H1 (cell line): Measurements from ENCODE around the gene AIRE. TPM values are rescaled to one million over a fixed set of nuclear protein-coding genes. Genes with fewer than 3 reads are reported as not detected.

ENCODE experiments used
- CTCF ChIA-PET: fragments of 300-600 bp; sonication (Branson Sonifier 250); formaldehyde crosslinking; loops from one replicate; lab custom pipeline; 2021; ENCODE audit not compliant: partially characterized antibody; lab: Charles Lee
- POLR2A ChIA-PET: fragments of 300-600 bp; sonication (Branson Sonifier 250); formaldehyde crosslinking; loops from one replicate; lab custom pipeline; 2021; ENCODE audit warnings: inconsistent platforms; ENCODE audit not compliant: partially characterized antibody; lab: Charles Lee
- DNase-seq, 2 experiments: peaks; one replicate each; pipeline versions ENCODE4 v3.0.0 to v3.0.0-alpha.2; 2010 to 2022; ENCODE audit warnings: low spot score in 2 of 2, low read depth in 1 of 2, mixed read lengths in 1 of 2
- FAIRE-seq: peaks from 2 replicates; lab custom pipeline; 2011; peaks lifted over from hg19 to GRCh38; lab: Jason Lieb, UNC
- H2AFZ ChIP-seq: 2 replicates; pipeline ENCODE4 v1.8.1; 2012; ENCODE audit warnings: low read length, inconsistent platforms
- H2AK5ac ChIP-seq: 2 replicates; pipeline ENCODE4 v1.6.1; 2013; ENCODE audit warnings: low read depth, low read length
- H2BK120ac ChIP-seq: replicated peaks from 2 replicates; pipeline ENCODE3; 2013; ENCODE audit warnings: low read depth, low read length, inconsistent platforms
- H2BK12ac ChIP-seq: 2 replicates; pipeline ENCODE4 v1.6.1; 2013; ENCODE audit warnings: low read depth, low read length
- H2BK15ac ChIP-seq: 2 replicates; pipeline ENCODE4 v1.6.1; 2013; ENCODE audit warnings: low read length
- H2BK20ac ChIP-seq: 2 replicates; pipeline ENCODE4 v1.6.1; 2013; ENCODE audit warnings: low read length
- H2BK5ac ChIP-seq: 2 replicates; pipeline ENCODE4 v1.6.1; 2013; ENCODE audit warnings: low read depth, low read length
- H3K14ac ChIP-seq: 2 replicates; pipeline ENCODE4 v1.6.1; 2013; ENCODE audit warnings: inconsistent platforms; ENCODE audit not compliant: insufficient read length
- H3K18ac ChIP-seq: 2 replicates; pipeline ENCODE4 v1.6.1; 2013; ENCODE audit warnings: low read length; ENCODE audit errors: extremely low read depth
- H3K23ac ChIP-seq: 2 replicates; pipeline ENCODE4 v1.6.1; 2013; ENCODE audit warnings: inconsistent platforms; ENCODE audit not compliant: insufficient read length
- H3K23me2 ChIP-seq: 2 replicates; pipeline ENCODE4 v1.6.1; 2013; ENCODE audit warnings: low read depth, low read length
- H3K27ac ChIP-seq: 2 replicates; pipeline ENCODE4 v1.6.1; 2011; ENCODE audit warnings: low read depth, low read length, inconsistent platforms
- H3K27me3 ChIP-seq, 4 experiments: replicated peaks in 1 of 4; 1 replicate in 1 of 4; 2 replicates in 3 of 4; pipeline versions ENCODE4 v1.6.1 to v1.8.1; 2011 to 2013; ENCODE audit warnings: low read length in 3 of 4, mild to moderate bottlenecking in 3 of 4, inconsistent platforms in 2 of 4, mixed read lengths in 2 of 4, moderate library complexity in 1 of 4; ENCODE audit not compliant: control insufficient read depth in 3 of 4, insufficient read depth in 3 of 4; ENCODE audit errors: extremely low read depth in 1 of 4
- H3K36me3 ChIP-seq, 4 experiments: 2 replicates each; pipeline versions ENCODE4 v1.6.1 to v1.8.1; 2011 to 2013; ENCODE audit warnings: mild to moderate bottlenecking in 4 of 4, low read length in 3 of 4, moderate library complexity in 2 of 4, control low read depth in 1 of 4, inconsistent platforms in 1 of 4; ENCODE audit not compliant: insufficient read depth in 4 of 4, control insufficient read depth in 2 of 4
- H3K4ac ChIP-seq: replicated peaks from 2 replicates; pipeline ENCODE3; 2013; ENCODE audit warnings: low read length, low read depth, mixed read lengths, inconsistent platforms; ENCODE audit not compliant: insufficient read length
- H3K4me1 ChIP-seq, 4 experiments: replicated peaks in 1 of 4; 1 replicate in 1 of 4; 2 replicates in 3 of 4; pipeline versions ENCODE4 v1.6.1 to v1.8.1; 2011 to 2013; ENCODE audit warnings: low read length in 3 of 4, inconsistent platforms in 2 of 4, mixed read lengths in 1 of 4; ENCODE audit not compliant: insufficient read depth in 4 of 4, control insufficient read depth in 3 of 4
- H3K4me2 ChIP-seq, 2 experiments: 2 replicates each; pipeline versions ENCODE4 v1.6.1 to v1.8.1; 2011 to 2013; ENCODE audit warnings: low read depth in 2 of 2, low read length in 2 of 2, control low read depth in 1 of 2, inconsistent platforms in 1 of 2, mild to moderate bottlenecking in 1 of 2; ENCODE audit not compliant: insufficient read depth in 1 of 2
- H3K4me3 ChIP-seq, 4 experiments: fragments of 200-600, 300-600 bp in 1 of 4; sonication (generic), shearing (Covaris generic), sonication (Bioruptor Twin) in 1 of 4; 2 replicates each; pipeline versions ENCODE4 v1.5.1 to v1.8.1; 2011 to 2016; ENCODE audit warnings: low read length in 4 of 4, low read depth in 3 of 4, control low read depth in 2 of 4, inconsistent platforms in 2 of 4, mild to moderate bottlenecking in 2 of 4, mixed read lengths in 1 of 4, moderate library complexity in 1 of 4; ENCODE audit not compliant: insufficient read depth in 2 of 4; ENCODE audit errors: extremely low read depth in 1 of 4
- H3K56ac ChIP-seq: replicated peaks from 2 replicates; pipeline ENCODE3; 2013; ENCODE audit warnings: low read depth, mild to moderate bottlenecking, mixed read lengths, low read length, inconsistent platforms; ENCODE audit not compliant: insufficient read length
- H3K79me1 ChIP-seq: 2 replicates; pipeline ENCODE4 v1.6.1; 2013; ENCODE audit warnings: low read depth, low read length, control low read depth
- H3K79me2 ChIP-seq, 2 experiments: 2 replicates each; pipeline versions ENCODE4 v1.6.1 to v1.8.1; 2012 to 2013; ENCODE audit warnings: low read length in 2 of 2, mild to moderate bottlenecking in 2 of 2, inconsistent platforms in 1 of 2; ENCODE audit not compliant: insufficient read depth in 2 of 2, control insufficient read depth in 1 of 2
- H3K9ac ChIP-seq, 4 experiments: replicated peaks in 1 of 4; 1 replicate in 1 of 4; 2 replicates in 3 of 4; pipeline versions ENCODE4 v1.6.1 to v1.8.1; 2011 to 2013; ENCODE audit warnings: low read depth in 3 of 4, low read length in 3 of 4, control low read depth in 2 of 4, mild to moderate bottlenecking in 2 of 4, moderate library complexity in 2 of 4, inconsistent platforms in 1 of 4; ENCODE audit errors: extremely low read depth in 1 of 4
- H3K9me3 ChIP-seq, 2 experiments: 2 replicates each; pipeline versions ENCODE4 v1.6.1 to v1.8.1; 2012 to 2013; ENCODE audit warnings: mild to moderate bottlenecking in 2 of 2, moderate library complexity in 2 of 2, control low read depth in 1 of 2, inconsistent platforms in 1 of 2, low read depth in 1 of 2, low read length in 1 of 2, mixed read lengths in 1 of 2; ENCODE audit not compliant: insufficient read depth in 2 of 2
- H4K20me1 ChIP-seq, 2 experiments: replicated peaks in 1 of 2; 2 replicates each; pipeline versions ENCODE3 to v1.8.1; 2011 to 2013; ENCODE audit warnings: inconsistent platforms in 2 of 2, low read length in 2 of 2, mild to moderate bottlenecking in 1 of 2; ENCODE audit not compliant: insufficient read depth in 2 of 2, control insufficient read depth in 1 of 2
- H4K5ac ChIP-seq: 2 replicates; pipeline ENCODE4 v1.6.1; 2013; ENCODE audit warnings: low read length, low read depth, mixed read lengths, inconsistent platforms; ENCODE audit not compliant: insufficient read length
- H4K8ac ChIP-seq: 2 replicates; pipeline ENCODE4 v1.8.0; 2013; ENCODE audit warnings: mild to moderate bottlenecking, moderate library complexity, low read length, inconsistent platforms; ENCODE audit not compliant: insufficient read depth; ENCODE audit errors: extremely low read depth
- H4K91ac ChIP-seq: replicated peaks from 2 replicates; pipeline ENCODE3; 2013; ENCODE audit warnings: low read length, mixed read lengths, inconsistent platforms; ENCODE audit not compliant: insufficient read length
- BCL11A ChIP-seq, 2 experiments: IDR thresholded peaks; one replicate each; pipeline ENCODE4 v1.6.1; 2011; ENCODE audit warnings: low read depth in 2 of 2, low read length in 2 of 2, mild to moderate bottlenecking in 2 of 2
- CHD1 ChIP-seq: IDR thresholded peaks from 2 replicates; pipeline ENCODE4 v1.6.1; 2012; ENCODE audit warnings: low read depth, low read length, improper control_type of control experiment
- CHD2 ChIP-seq: IDR thresholded peaks from 2 replicates; pipeline ENCODE4 v1.6.1; 2012; ENCODE audit warnings: low read length, improper control_type of control experiment
- CTBP2 ChIP-seq: IDR thresholded peaks from 2 replicates; pipeline ENCODE4 v1.7.0; 2011; ENCODE audit warnings: borderline replicate concordance, mild to moderate bottlenecking, moderate library complexity, mixed read lengths, low read length; ENCODE audit not compliant: insufficient read depth, insufficient read length
- KDM5A ChIP-seq: fragments of 200-600 bp; IDR thresholded peaks from 2 replicates; pipeline ENCODE4 v1.7.1; 2012; ENCODE audit warnings: mild to moderate bottlenecking, low read length, inconsistent platforms, mixed read lengths
- RXRA ChIP-seq: IDR thresholded peaks from 2 replicates; pipeline ENCODE4 v1.6.1; 2011; ENCODE audit warnings: low read depth, mild to moderate bottlenecking, low read length, moderate library complexity; ENCODE audit not compliant: insufficient read depth
- SAP30 ChIP-seq: fragments of 300-600 bp; sonication (generic); IDR thresholded peaks from 2 replicates; pipeline ENCODE4 v1.7.1; 2012; ENCODE audit warnings: low read length, moderate library complexity, mild to moderate bottlenecking, inconsistent platforms; ENCODE audit not compliant: insufficient read depth, insufficient replicate concordance
- SP4 ChIP-seq: IDR thresholded peaks from 2 replicates; pipeline ENCODE4 v1.6.1; 2012; ENCODE audit warnings: low read length, inconsistent platforms
- WGBS, 2 experiments: shearing (Covaris generic) in 1 of 2; methylation state at CpG; one replicate each; pipeline versions ENCODE4 v1.1.6 to v1.1.7; 2013 to 2015; ENCODE audit warnings: low lambda C conversion rate in 2 of 2, mixed read lengths in 2 of 2, inconsistent platforms in 1 of 2, low coverage in 1 of 2, missing lambda C conversion rate in 1 of 2; ENCODE audit not compliant: insufficient replicate concordance in 2 of 2, insufficient coverage in 1 of 2, insufficient read length in 1 of 2; ENCODE audit errors: extremely low coverage in 1 of 2, missing lambda C conversion rate in 1 of 2; 5-methylcytosine and 5-hydroxymethylcytosine counted together
- polyA plus RNA-seq, 7 experiments: library from polyadenylated mRNA; depleted of rRNA in 3 of 7; stranded (reverse) in 5 of 7; unstranded in 2 of 7; fragments of >200 nt in 5 of 7; fragments of 200-250 nt in 2 of 7; gene quantifications; 1 replicate in 5 of 7; 2 replicates in 1 of 7; 4 replicates in 1 of 7; pipeline versions ENCODE4 v1.2.1 to v1.2.3, GENCODE V29; 2011 to 2013; ENCODE audit warnings: missing spikeins in 2 of 7, mixed read lengths in 2 of 7
- total RNA-seq: library from RNA; stranded (reverse); fragmentation: NEBNext Ultra II Directional; extraction: Animal tissue kit (Norgen Biotek cat#: 25700); gene quantifications from 2 replicates; pipeline ENCODE4 v1.2.1, GENCODE V29; 2021

AIRE gene
- total and polyA plus RNA-seq, 2 of the 8 experiments (the other 6 are each of a cell fraction or from before 2014, with no cell fraction given): 0.09 TPM; not detected in 1

- H2BK20ac ChIP-seq: no peak overlapping the region
- H2BK120ac ChIP-seq: no peak overlapping the region
- H4K20me1 ChIP-seq: no peaks in the 10 kb centered on the region
- no peak overlapping the region for H2BK12ac ChIP-seq
- H2AFZ ChIP-seq: no peak overlapping the region
- H2BK15ac ChIP-seq: no peak overlapping the region
- no peak overlapping the region for H3K9ac ChIP-seq
- no peak overlapping the region for H3K4me3 ChIP-seq
- H3K23ac ChIP-seq: no peak overlapping the region
- FAIRE-seq: no peak
- H3K18ac ChIP-seq: no peak overlapping the region
- no peak overlapping the region for H3K4me2 ChIP-seq
- no peaks in the 10 kb centered on the region for H3K79me1 ChIP-seq
- no peak for TF ChIP-seq KDM5A
- TF ChIP-seq SAP30: no peak
- no peak for TF ChIP-seq RXRA
- no peak for TF ChIP-seq CHD2
- no peak for TF ChIP-seq CHD1
- no peak for TF ChIP-seq CTBP2
- TF ChIP-seq BCL11A (IDR thresholded peaks at IDR 0.05; ENCODE audit: low read depth in 2 of 2, low read length in 2 of 2): no peak
- no peak for TF ChIP-seq SP4
- no peak overlapping the region for H3K14ac ChIP-seq
- no peaks in the 10 kb centered on the region for H3K36me3 ChIP-seq
- H4K91ac ChIP-seq: no peak overlapping the region
- no peak overlapping the region for H4K8ac ChIP-seq
- H2AK5ac ChIP-seq: no peak overlapping the region
- 84% methylated on average over 21 of the region's 24 CpGs; no CpG with 5 or more reads in 1 of the 2 experiments for WGBS, 2 experiments
- no peak overlapping the region for H4K5ac ChIP-seq
- no peaks in the 10 kb centered on the region; the same call in 1 of the 2 replicates for H3K23me2 ChIP-seq
- H3K4ac ChIP-seq: no peak overlapping the region
- no peak for DNase-seq
- ChIA-PET CTCF (no interaction called here), POLR2A (no interaction called here)
- H3K56ac ChIP-seq: no peak overlapping the region
- no peak overlapping the region for H3K27ac ChIP-seq
- H3K4me1 ChIP-seq: peaks cover 0 to 11% (median 5%) of the 10 kb centered on the region in 4 experiments; a peak in 5 of 7 replicates
- H3K27me3 ChIP-seq: peaks cover 0 to 23% (median 16%) of the 10 kb centered on the region in 4 experiments; a peak in 5 of 7 replicates
- no peak overlapping the region for H2BK5ac ChIP-seq
- no peaks in the 10 kb centered on the region for H3K9me3 ChIP-seq
- no peaks in the 10 kb centered on the region for H3K79me2 ChIP-seq
These were observed 3.8 kb downstream of the AIRE start for GRCh38 chr21:44289381-44290010.
